Activated naive CD4-positive, alpha-beta T cell treated with anti-CD3 and anti-CD28 coated beads, Interleukin-2, amount 50 U/mL, for 16 hours (primary cell): Measurements from ENCODE around the gene EID3.
"Not testable (repeated sequence)": the region's sequence is repeated elsewhere in the genome, so short reads cannot be mapped to it uniquely, and the experiment has no call there.

Experiments used
- DNase-seq: peaks from one replicate; pipeline ENCODE4 v3.0.0-alpha.2; 2020

Gene EID3

DNA sequence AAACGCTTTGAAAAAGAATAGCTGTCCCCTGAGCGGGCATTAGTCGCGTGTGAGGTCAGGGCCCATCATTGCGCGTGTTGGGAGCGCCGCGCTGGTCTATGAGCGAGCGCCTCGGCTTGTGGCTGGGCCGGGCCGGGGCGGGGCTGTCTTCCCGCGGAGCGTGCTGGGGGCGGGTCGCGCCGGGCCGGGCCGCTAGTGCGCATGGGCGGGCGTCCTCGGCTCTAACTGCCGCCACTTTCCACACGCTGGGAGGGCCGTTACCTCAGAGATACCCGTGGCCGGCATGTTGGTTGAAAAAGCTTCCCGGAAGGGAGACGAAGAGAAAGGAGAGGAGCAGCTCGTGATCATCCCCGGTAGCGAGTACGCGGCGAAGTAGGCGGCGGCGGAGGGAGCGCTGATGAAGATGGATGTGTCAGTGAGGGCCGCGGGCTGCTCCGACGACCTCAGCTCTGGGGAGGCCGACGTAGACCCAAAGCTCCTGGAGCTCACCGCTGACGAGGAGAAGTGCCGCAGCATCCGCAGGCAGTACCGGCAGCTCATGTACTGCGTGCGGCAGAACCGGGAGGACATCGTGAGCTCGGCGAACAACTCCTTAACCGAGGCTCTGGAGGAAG lies at the start of gene EID3:
TSS of gene EID3 (plus strand) at position 202 of the 614 bp plus-strand sequence. CDS start at position 398, 196 bp downstream.
- peak; percentile 90 for DNase-seq

DNA sequence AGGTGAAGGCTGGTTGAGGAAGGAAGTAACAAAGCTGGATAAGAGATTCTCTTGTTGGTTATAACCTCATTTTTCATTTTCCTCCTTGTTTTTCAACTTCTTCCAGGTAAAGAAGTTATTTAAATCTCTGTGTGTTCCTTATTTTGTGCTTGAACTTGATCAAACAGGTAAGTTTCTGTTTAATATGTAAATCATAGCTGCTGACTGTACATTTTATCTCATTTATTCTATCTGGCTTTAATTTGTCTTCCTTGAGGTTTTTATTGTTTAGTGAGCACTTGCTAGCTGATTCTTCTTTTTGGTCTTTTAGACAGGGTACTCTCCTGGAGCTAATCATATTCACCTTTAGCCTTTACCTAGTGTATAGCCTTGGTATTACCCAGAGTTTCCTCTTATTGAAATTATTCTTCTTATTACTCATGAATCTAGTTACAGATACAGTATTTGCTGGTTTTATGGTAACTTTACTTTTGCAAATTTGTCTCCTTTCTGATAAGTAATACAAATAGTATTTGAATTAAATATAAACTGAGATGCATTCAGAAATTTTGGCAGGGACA lies 45.5 kb upstream of the EID3 start:
- no peak for DNase-seq

DNA sequence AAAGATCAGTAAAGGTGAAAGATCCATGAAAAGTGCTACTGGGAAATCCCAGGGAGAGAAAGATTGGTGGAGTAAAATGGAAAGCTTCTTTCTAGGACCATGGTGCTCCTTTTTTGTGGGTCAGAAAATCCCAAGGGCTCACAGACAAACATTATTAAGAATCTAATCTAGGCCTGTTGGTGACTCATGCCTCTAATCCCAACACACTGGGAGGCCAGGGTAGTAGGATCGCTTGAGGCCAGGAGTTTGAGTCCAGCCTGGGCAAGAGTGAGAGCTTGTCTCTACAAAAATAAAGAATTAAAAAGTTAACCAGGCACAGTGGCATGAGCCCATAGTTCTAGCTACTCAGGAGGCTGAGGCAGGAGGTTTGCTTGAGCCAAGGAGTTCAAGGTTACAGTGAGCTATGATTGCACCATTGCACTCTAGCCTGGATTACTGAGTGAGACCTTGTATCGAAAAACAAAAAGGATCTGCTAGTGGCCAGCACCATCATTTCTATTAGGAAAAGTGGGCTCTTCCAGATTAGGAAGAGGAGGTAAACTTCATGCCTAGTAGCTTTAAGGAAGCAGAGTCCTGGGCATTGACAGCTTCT lies 45.0 kb upstream of the EID3 start:
- DNase-seq, result no peak

DNA sequence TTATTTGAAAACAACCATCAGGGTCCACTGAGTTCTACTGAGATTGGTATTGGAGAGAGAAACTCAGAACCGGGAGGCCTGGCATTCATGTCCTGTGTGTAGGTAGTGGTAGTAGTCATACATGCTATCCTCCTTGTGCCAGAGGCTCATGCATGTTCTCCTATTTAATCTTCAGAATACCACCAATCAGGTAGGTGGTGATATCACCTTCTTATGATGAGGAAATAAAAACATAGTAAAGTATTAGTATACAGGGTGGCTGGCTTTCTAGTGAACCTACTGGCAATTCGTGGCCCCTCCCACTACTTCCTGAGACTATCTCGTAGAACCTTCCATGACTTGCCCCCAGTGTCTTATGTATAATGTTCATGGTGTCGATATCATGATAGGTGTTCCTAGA lies 40.5 kb upstream of the EID3 start:
- DNase-seq, result no peak

DNA sequence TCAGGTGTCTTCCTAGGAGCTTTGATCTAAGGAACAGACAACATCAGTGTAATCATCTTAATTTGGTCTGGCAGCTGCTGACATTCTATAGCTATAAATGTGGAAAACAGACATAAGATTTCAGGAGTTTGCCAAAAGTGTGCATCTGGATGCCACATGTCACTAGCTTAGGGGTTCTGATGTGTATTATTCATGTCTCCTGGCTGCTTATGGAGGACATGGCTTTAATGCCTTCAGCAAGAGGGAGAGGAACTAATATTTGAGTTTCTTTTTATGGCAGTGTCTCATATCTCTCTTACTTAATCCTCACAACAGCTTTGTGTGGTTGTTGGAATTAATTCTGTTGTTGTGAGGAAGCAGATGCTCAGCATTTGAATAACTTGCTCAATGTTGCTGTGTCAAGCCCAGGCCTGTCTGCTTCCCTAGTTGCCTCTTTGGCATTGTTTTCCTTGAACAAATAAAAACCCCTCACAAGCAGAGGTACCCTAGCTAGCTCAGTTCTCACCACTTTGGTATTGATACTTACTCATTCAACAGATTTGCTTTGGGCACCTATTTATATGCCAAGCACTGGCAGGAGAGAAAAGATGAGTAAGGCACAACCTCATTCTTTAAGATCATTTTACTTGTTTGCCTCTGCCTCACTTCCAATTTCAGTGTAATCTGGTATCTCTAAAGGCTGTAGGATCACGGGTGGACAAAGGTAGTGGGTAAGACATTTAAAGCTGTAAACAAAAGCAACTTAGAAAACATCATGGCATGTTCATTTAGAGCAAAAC lies 39.8 kb upstream of the EID3 start:
- no peak for DNase-seq

DNA sequence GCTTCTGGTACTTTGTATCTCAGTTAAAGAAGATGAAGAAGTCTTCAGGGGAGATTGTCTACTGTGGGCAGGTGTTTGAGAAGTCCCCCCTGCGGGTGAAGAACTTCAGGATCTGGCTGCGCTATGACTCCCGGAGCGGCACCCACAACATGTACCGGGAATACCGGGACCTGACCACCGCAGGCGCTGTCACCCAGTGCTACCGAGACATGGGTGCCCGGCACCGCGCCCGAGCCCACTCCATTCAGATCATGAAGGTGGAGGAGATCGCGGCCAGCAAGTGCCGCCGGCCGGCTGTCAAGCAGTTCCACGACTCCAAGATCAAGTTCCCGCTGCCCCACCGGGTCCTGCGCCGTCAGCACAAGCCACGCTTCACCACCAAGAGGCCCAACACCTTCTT lies 38.1 kb upstream of the EID3 start:
- DNase-seq, result not testable (repeated sequence)

DNA sequence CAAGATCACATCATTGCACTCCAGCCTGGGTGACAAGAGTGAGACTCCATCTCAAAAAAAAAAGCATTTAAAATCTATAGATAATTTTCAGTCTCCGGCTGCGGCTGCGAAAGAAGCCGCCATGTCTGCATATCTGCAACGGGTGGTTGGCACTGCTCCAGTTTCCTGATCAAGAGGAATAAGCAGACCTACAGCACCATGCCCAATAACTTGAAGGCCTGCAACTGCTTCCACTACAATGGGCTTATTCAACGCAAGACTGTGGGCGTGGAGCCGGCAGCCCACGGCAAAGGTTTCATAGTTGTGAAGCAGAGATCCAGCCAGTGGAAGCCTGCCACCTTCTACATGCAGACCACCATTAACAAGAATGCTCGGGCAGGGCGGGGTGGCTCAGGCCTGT lies 30.6 kb upstream of the EID3 start:
- DNase-seq, result no peak

DNA sequence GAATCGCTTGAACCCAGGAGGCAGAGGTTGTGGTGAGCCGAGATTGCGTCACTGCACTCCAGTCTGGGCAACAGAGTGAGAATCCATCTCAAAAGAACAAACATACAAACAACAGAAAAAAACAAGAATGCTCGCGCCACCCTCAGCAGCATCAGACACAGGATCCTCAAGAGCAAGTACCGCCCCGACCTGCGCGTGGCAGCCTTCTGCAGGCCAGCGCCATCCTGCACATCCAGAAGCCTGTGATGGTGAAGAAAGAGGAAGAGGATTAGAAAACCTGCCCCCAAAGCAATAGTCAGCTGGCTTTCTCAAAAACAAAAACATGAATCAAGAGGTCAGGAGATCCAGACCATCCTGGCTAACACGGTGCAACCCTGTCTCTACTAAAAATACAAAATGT lies 30.0 kb upstream of the EID3 start:
- DNase-seq, result no peak

DNA sequence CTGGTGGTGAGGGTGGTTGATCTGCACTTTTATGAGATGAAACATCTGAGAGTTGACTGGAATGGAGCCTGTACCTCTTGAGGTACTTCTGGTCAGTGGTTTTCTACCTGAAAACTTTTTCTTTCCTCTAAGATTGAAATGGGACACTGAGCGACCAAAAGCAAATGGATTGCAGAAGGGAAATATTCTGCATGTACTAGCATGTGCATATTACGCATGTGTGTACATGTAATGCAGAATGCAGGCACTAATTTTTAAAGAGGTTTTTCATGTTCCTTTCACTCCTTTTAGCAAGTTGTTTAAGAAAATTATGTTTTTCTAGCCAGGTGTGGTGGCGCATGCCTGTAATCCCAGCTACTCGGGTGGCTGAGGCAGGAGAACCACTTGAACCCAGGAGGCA lies 28.7 kb upstream of the EID3 start:
- no peak for DNase-seq

DNA sequence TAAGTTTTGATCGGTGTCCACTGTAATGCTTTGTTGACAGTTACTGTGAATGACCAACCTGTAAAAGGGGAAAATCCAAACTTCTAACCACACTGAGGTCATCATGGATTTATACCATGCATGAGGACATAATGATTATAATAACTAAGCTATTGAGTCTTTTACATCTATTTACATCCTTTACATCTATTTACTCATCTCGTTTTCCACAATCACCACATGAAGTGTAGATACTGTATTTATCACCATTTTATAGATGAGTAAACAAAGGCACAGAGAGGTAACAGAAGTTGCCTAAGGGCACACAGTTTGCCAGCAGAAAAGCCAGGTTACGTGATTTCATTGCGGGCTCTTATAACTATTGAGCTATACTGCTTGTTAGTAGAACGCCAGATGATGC lies 27.9 kb upstream of the EID3 start:
- no peak for DNase-seq

DNA sequence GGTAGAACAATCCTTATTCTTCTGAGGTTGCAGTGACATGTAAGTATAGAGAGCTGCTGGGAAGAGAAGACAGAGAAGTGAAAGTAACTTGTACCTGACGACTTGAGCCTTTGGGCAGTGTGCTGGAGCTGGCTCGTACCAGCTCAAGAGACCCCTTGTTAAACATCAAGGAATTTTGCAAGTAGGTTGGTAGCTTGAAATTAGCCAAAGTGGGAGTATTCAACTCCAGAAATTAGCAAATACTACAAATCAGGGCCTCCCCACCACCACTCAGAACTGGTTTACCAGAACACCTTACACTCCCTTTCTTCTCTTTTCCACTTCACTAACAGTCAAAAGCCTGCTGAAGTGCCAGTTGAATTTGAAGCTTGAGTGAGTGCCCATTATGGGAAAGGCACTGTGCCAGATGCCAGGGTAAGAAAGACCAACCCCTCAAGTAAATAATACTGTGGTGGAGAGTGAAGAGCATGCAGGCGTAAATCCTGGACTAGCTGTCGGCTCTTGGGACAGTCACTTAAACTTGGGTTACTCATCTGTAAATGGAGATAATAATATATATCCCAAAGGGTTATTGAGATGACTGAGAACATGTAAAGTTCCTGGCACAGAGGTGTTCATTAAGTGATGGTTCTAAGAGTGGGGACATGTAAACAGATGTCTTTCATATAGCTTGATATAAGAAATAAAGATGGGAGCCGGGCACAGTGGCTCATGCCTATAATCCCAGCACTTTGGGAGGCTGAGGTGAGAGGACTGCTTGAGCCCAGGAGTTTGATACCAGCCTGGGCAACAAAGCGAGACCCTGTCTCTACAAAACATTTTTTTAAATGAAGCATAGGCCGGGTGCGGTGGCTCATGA lies 27.0 kb upstream of the EID3 start:
- DNase-seq, result no peak

DNA sequence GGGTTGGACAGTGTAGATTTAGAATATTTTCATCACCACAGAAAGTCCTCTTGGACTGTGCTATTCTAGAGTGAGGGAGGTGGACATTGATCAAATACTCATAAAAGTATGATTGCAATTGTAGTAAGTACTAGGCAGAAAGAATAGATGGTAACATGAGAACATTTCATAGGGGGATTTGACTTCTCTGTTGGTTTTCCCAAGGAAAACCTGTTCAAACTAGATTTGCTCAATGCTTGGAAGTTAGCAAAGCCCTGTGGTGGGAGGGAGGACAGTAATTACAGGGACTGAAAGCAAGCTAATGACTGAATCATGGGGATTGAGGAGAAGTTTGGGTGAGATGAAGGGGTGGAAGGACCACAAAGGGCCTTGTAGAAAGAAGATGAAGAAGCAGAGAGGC lies 24.4 kb upstream of the EID3 start:
- DNase-seq, result no peak

DNA sequence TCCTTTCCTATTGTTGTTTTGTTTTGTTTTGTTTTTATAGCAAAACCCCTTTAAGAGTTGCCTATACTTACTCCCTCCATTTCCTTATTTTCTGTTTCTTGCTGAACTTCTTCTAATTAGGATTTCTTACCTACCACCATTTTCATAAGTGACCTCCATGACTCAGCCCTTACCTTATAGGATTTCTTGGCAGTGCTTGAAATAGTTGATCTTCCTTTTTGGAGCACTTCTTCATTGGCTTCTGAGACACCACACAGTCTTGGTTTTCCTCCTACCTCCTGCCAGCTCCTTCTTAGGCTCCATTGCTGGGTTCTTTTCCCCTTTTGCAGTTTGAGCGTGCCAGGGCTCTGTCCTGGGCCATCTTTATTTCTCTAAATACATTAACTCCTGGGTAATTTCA lies 23.4 kb upstream of the EID3 start:
- DNase-seq, result no peak

DNA sequence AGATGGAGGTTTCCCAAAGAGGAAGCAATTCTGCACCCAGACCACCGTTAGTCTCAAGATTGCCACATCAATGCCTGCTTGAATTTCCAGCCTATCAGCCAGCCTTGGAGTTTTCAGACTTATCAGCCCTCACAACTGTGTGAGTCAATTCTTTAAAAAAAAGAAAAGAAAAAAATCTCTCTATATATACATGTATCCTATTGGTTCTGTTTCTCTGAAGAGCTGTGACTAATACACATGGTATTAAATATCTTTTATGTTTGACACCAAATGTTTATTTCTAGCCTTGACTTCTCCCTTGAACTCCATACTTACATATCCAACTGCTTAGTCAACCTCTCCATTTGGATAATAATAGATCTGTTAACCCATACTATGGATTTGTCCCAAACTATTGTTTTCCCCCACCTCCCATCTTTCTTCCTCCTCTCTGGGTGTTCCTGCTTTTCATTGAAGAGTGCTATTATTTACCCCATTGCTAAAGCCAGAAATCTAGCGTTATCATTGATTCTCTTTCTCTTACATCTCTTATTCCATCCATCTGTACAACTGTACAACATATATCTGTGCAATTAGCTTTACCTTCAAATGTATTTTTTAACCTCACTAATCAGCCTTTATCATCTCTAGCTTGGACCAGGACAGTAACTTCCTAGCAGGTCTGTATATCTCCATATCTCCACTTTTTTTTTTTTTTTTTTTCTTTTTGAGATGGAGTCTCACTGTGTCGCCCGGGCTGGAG lies 22.7 kb upstream of the EID3 start:
- DNase-seq, result no peak

DNA sequence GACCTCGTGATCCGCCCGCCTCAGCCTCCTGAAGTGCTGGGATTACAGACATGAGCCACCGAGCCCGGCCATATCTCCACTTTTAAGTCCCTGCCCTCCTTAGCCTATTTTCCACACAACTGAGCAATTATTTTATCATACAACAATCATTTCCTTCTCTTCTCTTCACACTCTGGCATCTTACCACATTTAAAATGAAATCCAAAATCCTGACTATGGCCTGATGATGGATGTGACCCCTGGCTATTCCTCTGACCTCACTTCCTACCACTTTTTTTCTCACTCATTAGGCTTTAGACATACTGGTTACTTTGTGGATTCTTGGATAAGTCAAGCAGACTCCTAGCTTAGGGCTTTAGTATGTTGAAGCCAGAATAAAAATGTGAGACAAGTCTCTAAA lies 21.9 kb upstream of the EID3 start:
- no peak for DNase-seq

DNA sequence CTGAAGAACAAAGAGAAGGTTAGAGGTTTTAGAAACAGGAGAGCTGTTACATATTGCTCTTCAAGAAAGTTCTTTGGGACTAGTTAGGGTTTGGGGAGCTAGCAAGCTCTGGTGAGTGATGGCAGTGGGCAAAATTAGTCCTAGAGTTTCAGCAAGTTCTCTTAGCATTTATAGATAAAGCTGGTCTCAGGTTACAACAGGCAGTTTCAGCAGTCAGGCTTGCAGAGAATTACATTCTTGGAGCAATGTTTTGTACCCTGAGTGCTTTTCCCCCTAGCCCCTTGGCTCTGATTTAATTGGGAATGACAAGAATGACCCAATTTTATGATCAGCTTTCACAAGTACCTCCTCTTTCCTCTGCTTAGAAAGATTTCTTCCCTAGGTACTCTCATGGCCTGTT lies 21.4 kb upstream of the EID3 start:
- no peak for DNase-seq

DNA sequence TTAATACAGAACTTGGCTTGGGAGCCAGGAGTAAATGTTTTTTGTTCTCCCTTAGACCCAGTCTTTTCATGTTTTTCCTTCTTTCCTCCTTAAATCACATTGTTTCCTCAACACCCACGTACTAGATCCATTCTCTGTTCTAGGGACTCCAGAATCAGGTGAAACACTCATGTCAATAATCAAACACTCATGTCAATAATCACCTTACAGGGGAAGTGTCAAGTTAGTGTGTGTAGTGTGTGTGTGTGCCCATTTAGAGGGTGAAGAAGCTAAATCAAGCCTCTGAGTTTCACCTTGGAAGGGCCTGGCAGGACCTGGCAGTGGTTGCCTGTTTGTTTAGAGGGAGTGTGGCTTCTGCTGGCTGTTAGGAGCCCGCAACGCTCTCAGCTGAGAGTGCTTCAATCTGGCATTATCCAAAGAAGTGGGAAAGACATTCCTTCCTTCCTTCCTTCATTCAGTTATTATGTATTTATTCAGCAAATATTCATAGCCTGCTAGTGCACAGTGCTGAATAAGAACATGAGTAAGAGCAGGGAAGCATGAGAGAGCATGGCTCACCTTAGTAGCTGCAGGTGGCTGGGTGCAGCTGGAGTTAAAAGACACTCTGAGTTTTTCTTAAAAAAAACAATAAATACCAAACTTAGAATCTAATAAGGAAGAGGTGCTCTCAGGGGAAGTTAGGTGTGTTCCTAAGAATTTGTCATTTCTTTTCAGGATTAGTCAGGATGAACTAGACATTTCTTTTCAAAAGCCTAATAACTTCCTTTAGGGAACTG lies 17.6 kb upstream of the EID3 start:
- DNase-seq, result peak; percentile 33

DNA sequence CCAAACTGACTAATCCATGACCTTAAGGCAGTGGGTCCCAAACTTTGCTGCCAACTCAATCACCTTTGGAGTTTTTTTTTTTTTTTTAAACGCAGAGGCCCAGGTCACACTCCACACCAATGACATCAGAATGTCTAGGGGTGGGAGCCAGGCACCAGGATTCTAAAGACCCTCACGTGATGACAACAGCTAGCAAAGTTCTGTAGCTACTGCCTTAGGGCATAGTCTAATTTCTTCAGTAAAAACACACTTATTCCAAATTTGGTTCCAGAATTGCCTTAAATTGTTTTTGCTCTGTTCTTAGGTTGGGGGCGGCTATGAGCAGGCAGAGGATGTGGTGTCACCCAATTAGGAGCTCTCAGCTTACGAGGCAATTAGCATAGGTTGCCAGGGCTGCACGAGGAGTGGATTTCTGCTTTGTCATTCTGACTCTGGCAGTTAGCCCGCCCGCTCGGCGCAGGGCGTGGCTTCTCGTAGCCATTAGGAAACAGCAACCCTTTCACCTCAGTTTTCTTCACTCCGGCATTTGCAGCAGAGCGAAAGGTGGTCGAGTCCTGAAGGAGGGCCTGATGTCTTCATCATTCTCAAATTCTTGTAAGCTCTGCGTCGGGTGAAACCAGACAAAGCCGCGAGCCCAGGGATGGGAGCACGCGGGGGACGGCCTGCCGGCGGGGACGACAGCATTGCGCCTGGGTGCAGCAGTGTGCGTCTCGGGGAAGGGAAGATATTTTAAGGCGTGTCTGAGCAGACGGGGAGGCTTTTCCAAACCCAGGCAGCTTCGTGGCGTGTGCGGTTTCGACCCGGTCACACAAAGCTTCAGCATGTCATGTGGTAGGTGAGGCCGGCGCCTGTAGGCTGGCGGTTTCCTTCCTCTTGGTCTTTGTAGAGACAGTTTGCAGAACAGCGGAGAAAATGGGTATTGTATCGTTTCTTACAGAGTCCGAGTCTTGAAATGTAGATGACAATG lies 16.7 kb upstream of the EID3 start:
- peak; percentile 91 for DNase-seq

DNA sequence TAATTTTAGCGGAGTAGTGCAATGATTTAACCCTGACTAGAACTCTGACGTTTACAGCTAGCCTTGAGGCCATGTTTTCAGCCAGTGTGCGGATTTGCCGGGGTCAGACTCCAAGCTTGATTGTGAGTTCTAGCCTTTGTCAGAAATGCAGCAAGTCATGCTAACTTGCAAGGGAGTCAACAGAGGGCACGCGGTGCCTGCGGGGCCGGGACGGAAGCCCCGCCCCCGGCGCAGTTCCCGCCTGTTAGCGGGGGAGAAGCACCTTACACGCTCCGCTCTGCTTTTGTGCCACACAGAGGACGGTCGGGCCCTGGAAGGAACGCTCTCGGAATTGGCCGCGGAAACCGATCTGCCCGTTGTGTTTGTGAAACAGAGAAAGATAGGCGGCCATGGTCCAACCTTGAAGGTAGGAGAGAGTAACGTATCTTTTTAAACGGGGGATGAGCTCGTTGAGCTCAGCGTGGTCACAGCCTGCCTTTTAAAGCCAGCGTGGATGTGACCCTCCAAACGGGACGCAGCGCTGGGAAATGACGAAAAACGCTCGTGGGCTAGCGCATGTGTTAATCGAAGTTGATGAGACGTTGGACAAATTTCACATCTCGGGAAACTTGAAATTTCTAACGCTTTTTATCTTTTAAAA lies 14.8 kb upstream of the EID3 start:
- DNase-seq, result peak; percentile 87

DNA sequence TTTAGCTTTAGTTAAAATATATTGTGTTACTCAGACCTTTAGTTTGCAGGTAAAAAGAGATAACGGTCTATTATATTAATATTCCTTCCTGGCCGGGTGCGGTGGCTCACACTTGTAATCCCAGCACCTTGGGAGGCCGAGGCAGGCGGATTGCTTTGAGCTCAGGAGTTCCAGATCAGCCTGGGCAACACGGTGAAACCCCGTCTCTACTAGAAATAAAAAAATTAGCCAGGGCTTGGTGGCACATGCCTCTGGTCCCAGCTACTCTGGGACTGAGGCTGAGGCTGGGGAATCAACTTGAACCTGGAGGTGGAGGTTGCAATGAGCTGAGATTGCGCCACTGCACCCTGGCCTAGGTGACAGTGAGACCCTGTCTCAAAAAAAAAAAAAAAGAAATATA lies 13.2 kb upstream of the EID3 start:
- DNase-seq, result no peak
